Parathyroid adenoma (tissue), 2 donors: ENCODE data around the gene SLC43A3.
"Not testable (repeated sequence)": the region's sequence is repeated elsewhere in the genome, so short reads cannot be mapped to it uniquely, and the experiment has no call there.

ENCODE experiments used
- H2AFZ ChIP-seq: fragments of 300-600 bp; sonication (generic); one replicate; pipeline ENCODE4 v1.7.0; 2017; ENCODE audit warnings: antibody characterized with exemption, mild to moderate bottlenecking
- H3K27ac ChIP-seq: fragments of 300-600 bp; sonication (generic); one replicate; pipeline ENCODE4 v1.7.0; 2017
- H3K27me3 ChIP-seq: fragments of 300-600 bp; sonication (generic); one replicate; pipeline ENCODE4 v1.7.0; 2017; ENCODE audit warnings: low read length; ENCODE audit not compliant: control insufficient read depth, insufficient read depth
- H3K36me3 ChIP-seq: fragments of 300-600 bp; sonication (generic); one replicate; pipeline ENCODE4 v1.7.0; 2017; ENCODE audit warnings: low read length; ENCODE audit not compliant: control insufficient read depth, insufficient read depth
- H3K4me1 ChIP-seq: fragments of 300-600 bp; sonication (generic); one replicate; pipeline ENCODE4 v1.7.0; 2017; ENCODE audit warnings: control low read depth
- H3K4me2 ChIP-seq: fragments of 300-600 bp; sonication (generic); one replicate; pipeline ENCODE4 v1.7.0; 2017; ENCODE audit warnings: low read length
- H3K4me3 ChIP-seq: fragments of 300-600 bp; sonication (generic); one replicate; pipeline ENCODE4 v1.7.0; 2017; ENCODE audit warnings: low read depth, low read length
- H3K79me2 ChIP-seq: fragments of 300-600 bp; sonication (generic); one replicate; pipeline ENCODE4 v1.7.0; 2017; ENCODE audit warnings: control low read depth
- H3K9ac ChIP-seq: fragments of 300-600 bp; sonication (generic); one replicate; pipeline ENCODE4 v1.7.0; 2017; ENCODE audit warnings: mild to moderate bottlenecking
- H3K9me3 ChIP-seq: fragments of 300-600 bp; sonication (generic); one replicate; pipeline ENCODE4 v1.7.0; 2017; ENCODE audit warnings: low read length; ENCODE audit not compliant: control insufficient read depth
- TF ChIP-seq, protein P1 (sequence below): fragments of 300-600 bp; sonication (generic); IDR thresholded peaks from one replicate; pipeline ENCODE4 v1.7.0; 2017; ENCODE audit warnings: antibody characterized with exemption, mild to moderate bottlenecking
- donor health status: primary hyperparathyroidism.

Gene SLC43A3

DNA sequence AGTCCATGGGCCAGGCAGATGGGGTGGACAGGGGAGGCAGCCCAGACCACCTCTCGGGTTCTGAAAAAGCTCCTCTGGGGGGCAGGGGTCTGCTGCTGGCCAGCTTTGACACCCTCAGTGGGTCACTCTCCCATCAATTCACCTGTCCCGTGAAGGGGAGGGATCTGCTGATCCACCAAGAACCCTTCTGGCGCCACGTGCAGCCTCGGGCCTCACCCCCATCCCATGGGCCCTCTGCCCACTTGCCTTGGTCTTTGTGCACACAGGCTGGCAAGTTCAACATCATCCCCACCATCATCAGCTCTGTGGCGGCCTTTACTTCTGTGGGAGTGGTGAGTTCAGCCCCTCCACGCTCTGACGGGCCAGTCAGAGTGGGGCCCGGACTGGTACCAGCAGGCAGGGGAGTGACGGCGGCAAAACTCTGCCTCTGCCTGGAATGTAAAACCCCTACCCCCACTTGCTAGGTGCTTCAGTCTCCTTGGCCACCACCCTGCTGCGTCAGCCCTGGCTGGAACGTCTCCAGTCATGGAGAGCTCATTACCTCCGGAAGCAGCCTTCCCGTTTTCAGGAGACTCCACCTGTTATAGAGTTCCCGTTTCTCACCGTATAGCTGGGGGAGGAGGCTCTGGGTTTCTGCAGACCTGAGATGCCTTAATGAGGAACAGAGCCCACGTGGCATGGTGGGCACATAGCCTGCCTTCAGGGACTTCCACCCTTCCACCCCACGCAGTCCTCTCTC, 58.6 kb downstream of the SLC43A3 start:
- H3K79me2 ChIP-seq: no peaks in the 10 kb centered on the region
- peaks cover 2% of the 10 kb centered on the region for H3K4me1 ChIP-seq
- H3K9me3 ChIP-seq: no peaks in the 10 kb centered on the region
- no peak overlapping the region for H3K4me2 ChIP-seq
- no peak overlapping the region for H2AFZ ChIP-seq
- H3K4me3 ChIP-seq: no peak overlapping the region
- no peaks in the 10 kb centered on the region for H3K27me3 ChIP-seq
- H3K9ac ChIP-seq: no peak overlapping the region
- H3K36me3 ChIP-seq: no peaks in the 10 kb centered on the region
- no peak overlapping the region for H3K27ac ChIP-seq
- TF ChIP-seq, protein P1, sequence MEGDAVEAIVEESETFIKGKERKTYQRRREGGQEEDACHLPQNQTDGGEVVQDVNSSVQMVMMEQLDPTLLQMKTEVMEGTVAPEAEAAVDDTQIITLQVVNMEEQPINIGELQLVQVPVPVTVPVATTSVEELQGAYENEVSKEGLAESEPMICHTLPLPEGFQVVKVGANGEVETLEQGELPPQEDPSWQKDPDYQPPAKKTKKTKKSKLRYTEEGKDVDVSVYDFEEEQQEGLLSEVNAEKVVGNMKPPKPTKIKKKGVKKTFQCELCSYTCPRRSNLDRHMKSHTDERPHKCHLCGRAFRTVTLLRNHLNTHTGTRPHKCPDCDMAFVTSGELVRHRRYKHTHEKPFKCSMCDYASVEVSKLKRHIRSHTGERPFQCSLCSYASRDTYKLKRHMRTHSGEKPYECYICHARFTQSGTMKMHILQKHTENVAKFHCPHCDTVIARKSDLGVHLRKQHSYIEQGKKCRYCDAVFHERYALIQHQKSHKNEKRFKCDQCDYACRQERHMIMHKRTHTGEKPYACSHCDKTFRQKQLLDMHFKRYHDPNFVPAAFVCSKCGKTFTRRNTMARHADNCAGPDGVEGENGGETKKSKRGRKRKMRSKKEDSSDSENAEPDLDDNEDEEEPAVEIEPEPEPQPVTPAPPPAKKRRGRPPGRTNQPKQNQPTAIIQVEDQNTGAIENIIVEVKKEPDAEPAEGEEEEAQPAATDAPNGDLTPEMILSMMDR: no peak

DNA sequence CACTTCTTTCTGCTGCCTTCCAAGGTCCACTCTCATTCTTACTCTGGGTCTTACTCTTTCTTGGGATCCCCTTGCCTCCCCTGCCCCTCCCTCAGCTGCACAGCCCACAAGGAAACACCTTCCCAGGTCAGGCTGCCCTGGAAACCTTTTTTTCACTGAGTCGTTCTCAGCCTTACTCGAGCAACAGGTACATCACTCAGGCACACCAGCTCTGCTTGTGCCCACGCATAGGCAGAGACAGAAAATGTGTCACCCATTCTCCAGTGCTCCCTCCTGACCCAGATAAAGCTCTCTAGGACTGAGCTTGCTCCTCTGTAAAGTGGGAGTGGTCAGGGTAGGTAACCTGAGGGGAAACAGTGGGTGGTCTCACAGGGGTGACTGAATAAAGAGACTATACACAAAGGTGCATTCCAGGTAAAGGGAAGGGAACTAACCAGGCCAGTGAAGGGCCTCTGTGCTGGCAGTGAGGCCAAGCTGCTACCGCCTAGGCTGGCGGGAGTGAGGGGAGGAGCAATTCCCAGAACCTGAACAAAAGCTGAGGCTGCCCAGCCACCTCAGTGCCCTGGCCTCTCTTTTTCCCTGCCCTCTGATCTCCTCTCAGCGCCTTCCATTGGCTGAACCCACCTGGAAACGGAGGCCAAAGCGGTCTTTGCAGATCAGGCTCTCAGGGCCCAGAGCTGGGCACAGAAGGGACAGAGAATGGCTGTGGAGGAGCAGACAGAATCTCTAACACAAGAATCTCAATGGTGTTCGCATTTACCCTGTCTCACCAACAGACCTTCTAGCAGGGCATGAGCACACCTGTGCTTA, 61.9 kb downstream of the SLC43A3 start:
- Histone ChIP-seq H3K36me3 (no peaks in the 10 kb centered on the region), H3K4me3 (no peak overlapping the region), H3K9ac (no peak overlapping the region), H3K4me2 (no peak overlapping the region), H3K79me2 (no peaks in the 10 kb centered on the region), H3K9me3 (no peaks in the 10 kb centered on the region), H2AFZ (no peak overlapping the region), H3K27ac (no peak overlapping the region), H3K4me1 (peaks cover 2% of the 10 kb centered on the region), H3K27me3 (no peaks in the 10 kb centered on the region)
- TF ChIP-seq, protein P1: no peak

DNA sequence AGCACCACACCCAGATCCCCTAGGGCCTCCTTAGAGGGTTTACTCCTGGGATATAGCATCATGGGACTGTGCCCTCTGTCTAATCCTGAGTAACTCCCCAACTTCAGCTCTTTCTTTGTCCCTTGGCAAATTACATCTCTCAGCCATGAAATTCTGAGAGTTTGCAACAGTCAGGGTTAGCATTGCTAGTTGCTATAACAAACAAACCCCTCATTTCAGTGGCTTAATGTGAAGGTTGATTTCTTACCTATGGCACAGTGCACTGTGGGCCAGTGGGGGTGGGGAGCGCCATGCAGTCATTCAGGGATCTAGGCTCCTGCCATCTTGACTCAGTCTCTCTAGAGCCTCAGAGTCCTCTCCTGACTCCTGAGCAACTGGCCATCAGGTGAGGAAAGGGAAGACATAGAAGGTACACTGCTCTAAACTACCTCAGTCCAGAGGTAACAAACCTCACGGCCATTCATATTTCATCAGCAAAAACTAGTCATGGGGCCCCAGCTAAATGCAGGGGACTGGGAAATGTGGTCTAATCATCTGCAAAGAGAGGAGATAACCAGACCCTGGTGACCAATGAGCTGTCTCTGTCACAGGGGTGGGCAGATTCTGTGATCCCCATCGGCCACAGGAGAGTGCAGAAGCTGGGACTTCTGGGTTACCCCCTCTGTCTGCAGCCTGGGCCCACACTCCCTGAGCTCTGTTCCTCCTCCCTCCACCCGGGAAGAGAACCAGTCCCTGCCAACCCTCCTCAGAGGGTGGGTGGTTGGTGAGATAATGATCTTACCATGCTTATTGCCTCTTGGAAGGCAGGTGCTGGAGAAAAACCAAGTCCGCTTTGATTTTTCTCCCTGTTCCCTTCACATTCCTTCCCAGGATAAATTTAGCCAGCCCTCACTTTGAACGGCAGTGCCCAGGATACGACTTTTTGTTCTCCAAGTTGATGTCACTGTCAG, 63.5 kb downstream of the SLC43A3 start:
- Histone ChIP-seq H3K9ac (no peak overlapping the region), H3K36me3 (no peaks in the 10 kb centered on the region), H3K4me2 (no peak overlapping the region), H3K27me3 (no peaks in the 10 kb centered on the region), H3K4me3 (no peak overlapping the region), H3K9me3 (no peaks in the 10 kb centered on the region), H3K4me1 (peaks cover 2% of the 10 kb centered on the region), H3K79me2 (no peaks in the 10 kb centered on the region), H2AFZ (no peak overlapping the region), H3K27ac (no peak overlapping the region)
- TF ChIP-seq, protein P1: no peak

DNA sequence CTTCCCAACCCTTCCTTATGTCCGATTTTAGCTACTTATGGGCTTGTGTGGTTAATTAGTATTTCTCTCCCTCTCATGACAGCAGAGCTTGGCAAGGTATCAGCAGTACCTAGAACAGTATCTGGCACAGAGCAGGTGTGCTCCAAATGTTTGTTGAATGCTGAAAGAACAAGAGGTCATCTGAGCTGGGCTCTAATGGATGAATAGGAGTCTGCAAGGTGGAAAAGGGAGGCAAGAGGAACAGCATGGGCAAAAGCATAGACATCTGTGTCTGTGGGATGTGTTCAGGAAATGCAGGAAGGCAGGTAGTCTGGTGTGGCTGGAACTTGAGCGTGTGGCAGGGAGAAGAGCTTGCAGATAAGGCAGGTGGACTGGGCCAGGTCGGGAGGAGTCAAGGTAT, 65.0 kb downstream of the SLC43A3 start:
- Histone ChIP-seq H3K4me1 (peaks cover 2% of the 10 kb centered on the region), H3K79me2 (no peaks in the 10 kb centered on the region), H3K27me3 (no peaks in the 10 kb centered on the region), H3K9ac (no peak overlapping the region), H3K27ac (no peak overlapping the region), H3K36me3 (no peaks in the 10 kb centered on the region), H2AFZ (no peak overlapping the region), H3K4me2 (no peak overlapping the region), H3K9me3 (no peaks in the 10 kb centered on the region), H3K4me3 (no peak overlapping the region)
- TF ChIP-seq, protein P1: no peak

DNA sequence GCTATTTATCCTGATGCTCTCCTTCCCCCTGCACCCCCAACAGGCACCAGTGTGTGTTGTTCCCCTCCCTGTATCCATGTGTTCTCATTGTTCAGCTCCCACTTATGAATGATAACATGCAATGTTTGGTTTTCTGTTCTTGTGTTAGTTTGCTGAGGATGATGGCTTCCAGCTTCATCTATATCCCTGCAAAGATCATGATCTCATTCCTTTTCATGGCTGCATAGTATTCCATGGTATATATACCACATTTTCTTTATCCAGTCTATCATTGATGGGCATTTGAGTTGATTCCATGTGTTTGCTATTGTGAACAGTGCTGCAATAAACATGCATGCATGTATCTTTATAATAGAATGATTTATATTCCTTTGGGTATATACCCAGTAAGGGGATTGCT, 65.5 kb downstream of the SLC43A3 start:
- not testable (repeated sequence) for H3K27ac ChIP-seq, H3K9ac ChIP-seq, H3K27me3 ChIP-seq, H3K9me3 ChIP-seq, H3K79me2 ChIP-seq, H3K4me3 ChIP-seq, H3K36me3 ChIP-seq, H2AFZ ChIP-seq, H3K4me2 ChIP-seq, H3K4me1 ChIP-seq
